Mucosa of stomach (tissue), 1 donor: ENCODE results near the gene WAC.
"Not testable (repeated sequence)": the region's sequence is repeated elsewhere in the genome, so short reads cannot be mapped to it uniquely, and the experiment has no call there.

Experiments
- H3K27me3 ChIP-seq: one replicate; pipeline ENCODE4 v1.7.0; 2013; ENCODE audit warnings: mild to moderate bottlenecking, low read length; ENCODE audit not compliant: control insufficient read depth, insufficient read depth
- H3K36me3 ChIP-seq: one replicate; pipeline ENCODE4 v1.7.0; 2013; ENCODE audit warnings: low read length; ENCODE audit not compliant: control insufficient read depth, insufficient read depth
- H3K4me1 ChIP-seq: one replicate; pipeline ENCODE4 v1.7.0; 2013; ENCODE audit warnings: mild to moderate bottlenecking, low read length; ENCODE audit not compliant: control insufficient read depth, insufficient read depth
- H3K4me3 ChIP-seq: one replicate; pipeline ENCODE4 v1.7.0; 2013; ENCODE audit warnings: low read length
- H3K9ac ChIP-seq: one replicate; pipeline ENCODE4 v1.7.0; 2013; ENCODE audit warnings: mild to moderate bottlenecking, low read length, moderate library complexity
- H3K9me3 ChIP-seq: one replicate; pipeline ENCODE4 v1.7.0; 2013; ENCODE audit warnings: mild to moderate bottlenecking, low read length, moderate library complexity; ENCODE audit not compliant: control insufficient read depth
- donor health status: Pancreatic carcinoma.

Gene WAC

GRCh38 chr10:28627102-28627501, 94.2 kb downstream of the WAC start:
- no peaks in the 10 kb centered on the region for H3K36me3 ChIP-seq
- H3K9me3 ChIP-seq: no peaks in the 10 kb centered on the region
- peaks cover 5% of the 10 kb centered on the region for H3K27me3 ChIP-seq
- no peak overlapping the region for H3K4me3 ChIP-seq
- peaks cover 5% of the 10 kb centered on the region for H3K4me1 ChIP-seq
- H3K9ac ChIP-seq: no peak overlapping the region

GRCh38 chr10:28628184-28628893, 95.4 kb downstream of the WAC start:
- Histone ChIP-seq H3K36me3 (no peaks in the 10 kb centered on the region), H3K9me3 (no peaks in the 10 kb centered on the region), H3K9ac (no peak overlapping the region), H3K4me3 (no peak overlapping the region), H3K27me3 (peaks cover 5% of the 10 kb centered on the region), H3K4me1 (peaks cover 5% of the 10 kb centered on the region)

GRCh38 chr10:28631896-28632583, 99.1 kb downstream of the WAC start:
- Histone ChIP-seq H3K9ac (no peak overlapping the region), H3K4me1 (peaks cover 5% of the 10 kb centered on the region), H3K9me3 (no peaks in the 10 kb centered on the region), H3K27me3 (peaks cover 5% of the 10 kb centered on the region), H3K4me3 (no peak overlapping the region), H3K36me3 (no peaks in the 10 kb centered on the region)

- no peaks in the 10 kb centered on the region for H3K36me3 ChIP-seq
- no peak overlapping the region for H3K9ac ChIP-seq
- H3K9me3 ChIP-seq: no peaks in the 10 kb centered on the region
These were observed 99.6 kb downstream of the WAC start for GRCh38 chr10:28632584-28632945.

GRCh38 chr10:28633750-28634149, 100.8 kb downstream of the WAC start:
- Histone ChIP-seq H3K27me3 (peaks cover 5% of the 10 kb centered on the region), H3K9me3 (no peaks in the 10 kb centered on the region), H3K36me3 (no peaks in the 10 kb centered on the region), H3K9ac (no peak overlapping the region), H3K4me3 (no peak overlapping the region), H3K4me1 (no peaks in the 10 kb centered on the region)

More at GRCh38 chr10:28632584-28632945, 99.6 kb downstream of the WAC start:
- Histone ChIP-seq H3K4me3 (no peak overlapping the region), H3K27me3 (peaks cover 5% of the 10 kb centered on the region), H3K4me1 (peaks cover 5% of the 10 kb centered on the region)

- Histone ChIP-seq H3K4me3 (no peak overlapping the region), H3K27me3 (no peaks in the 10 kb centered on the region), H3K9me3 (no peaks in the 10 kb centered on the region), H3K9ac (no peak overlapping the region), H3K4me1 (no peaks in the 10 kb centered on the region), H3K36me3 (no peaks in the 10 kb centered on the region)
These were observed 104.4 kb downstream of the WAC start for GRCh38 chr10:28637346-28637745.

- Histone ChIP-seq H3K4me3 (no peak overlapping the region), H3K9ac (no peak overlapping the region), H3K27me3 (no peaks in the 10 kb centered on the region), H3K36me3 (no peaks in the 10 kb centered on the region), H3K9me3 (no peaks in the 10 kb centered on the region), H3K4me1 (no peaks in the 10 kb centered on the region)
These were observed 105.5 kb downstream of the WAC start for GRCh38 chr10:28638392-28638791.

GRCh38 chr10:28640551-28640950, 107.6 kb downstream of the WAC start:
- Histone ChIP-seq H3K27me3 (no peaks in the 10 kb centered on the region), H3K9me3 (no peaks in the 10 kb centered on the region), H3K9ac (no peak overlapping the region), H3K36me3 (no peaks in the 10 kb centered on the region), H3K4me1 (no peaks in the 10 kb centered on the region), H3K4me3 (no peak overlapping the region)

- no peak overlapping the region for H3K9ac ChIP-seq
- H3K9me3 ChIP-seq: no peaks in the 10 kb centered on the region
- no peak overlapping the region for H3K4me3 ChIP-seq
- H3K27me3 ChIP-seq: no peaks in the 10 kb centered on the region
- no peaks in the 10 kb centered on the region for H3K36me3 ChIP-seq
- H3K4me1 ChIP-seq: no peaks in the 10 kb centered on the region
These were observed 111.7 kb downstream of the WAC start for GRCh38 chr10:28644647-28645046.

- Histone ChIP-seq H3K4me3 (no peak overlapping the region), H3K9ac (no peak overlapping the region), H3K27me3 (no peaks in the 10 kb centered on the region), H3K36me3 (no peaks in the 10 kb centered on the region), H3K4me1 (no peaks in the 10 kb centered on the region), H3K9me3 (no peaks in the 10 kb centered on the region)
These were observed 119.2 kb downstream of the WAC start for GRCh38 chr10:28652106-28652505.

- no peaks in the 10 kb centered on the region for H3K4me1 ChIP-seq
- H3K27me3 ChIP-seq: no peaks in the 10 kb centered on the region
- H3K9ac ChIP-seq: no peak overlapping the region
- no peaks in the 10 kb centered on the region for H3K36me3 ChIP-seq
- no peak overlapping the region for H3K4me3 ChIP-seq
- no peaks in the 10 kb centered on the region for H3K9me3 ChIP-seq
These were observed 119.8 kb downstream of the WAC start for GRCh38 chr10:28652703-28653102.

GRCh38 chr10:28658824-28659223, 125.9 kb downstream of the WAC start:
- H3K4me3 ChIP-seq, H3K27me3 ChIP-seq, H3K36me3 ChIP-seq: not testable (repeated sequence)

More at GRCh38 chr10:28658824-28659223, 125.9 kb downstream of the WAC start:
- not testable (repeated sequence) for H3K4me1 ChIP-seq, H3K9ac ChIP-seq, H3K9me3 ChIP-seq
